A549 (cell line): ENCODE data around the gene ARL2. TPM values are rescaled to one million over a fixed set of nuclear protein-coding genes. Genes with fewer than 3 reads are reported as not detected.

Experiments
- ATAC-seq, 2 experiments: fragments of 200-7000 bp in 1 of 2; fragments of >200 bp in 1 of 2; cut with Nextera tagmentation in 1 of 2; cut with Tn5 transposase in 1 of 2; 3 replicates each; pipeline versions ENCODE4 v1.8.0 to v1.9.1; 2018 to 2020; ENCODE audit warnings: mild to moderate bottlenecking in 1 of 2, moderate library complexity in 1 of 2
- CTCF ChIA-PET: fragments of 300-600 bp; sonication (Branson Sonifier 250); formaldehyde crosslinking; extraction: SDS; loops from one replicate; lab custom pipeline; 2021; ENCODE audit warnings: antibody characterized with exemption, inconsistent platforms; lab: Yijun Ruan, JAX
- POLR2A ChIA-PET: fragments of 350-600 bp; formaldehyde crosslinking; extraction: SDS; loops from one replicate; lab custom pipeline; 2021; ENCODE audit warnings: antibody characterized with exemption, inconsistent platforms; lab: Yijun Ruan, JAX
- DNase-seq, 2 experiments: peaks; one replicate each; pipeline versions ENCODE4 v3.0.0 to v3.0.0-alpha.2; 2011 to 2016; ENCODE audit warnings: low read depth in 1 of 2, low spot score in 1 of 2
- FAIRE-seq: peaks from 2 replicates; lab custom pipeline; 2011; peaks lifted over from hg19 to GRCh38; lab: Jason Lieb, UNC
- H3K27ac ChIP-seq, 2 experiments: fragments of >200 bp; sonication (Bioruptor Twin); formaldehyde crosslinking; 3 replicates each; pipeline ENCODE4 v1.5.1; 2016 to 2017
- H3K4me1 ChIP-seq: fragments of >200 bp; sonication (Bioruptor Twin); formaldehyde crosslinking; 3 replicates; pipeline ENCODE4 v1.6.1; 2016
- H3K4me2 ChIP-seq: fragments of >200 bp; sonication (Bioruptor Twin); formaldehyde crosslinking; 3 replicates; pipeline ENCODE4 v1.6.1; 2016
- H3K4me3 ChIP-seq: fragments of >200 bp; sonication (Bioruptor Twin); formaldehyde crosslinking; 3 replicates; pipeline ENCODE4 v1.5.1; 2016
- H3K9me3 ChIP-seq: fragments of >200 bp; sonication (Bioruptor Twin); formaldehyde crosslinking; 3 replicates; pipeline ENCODE4 v1.6.1; 2016
- CHD2 ChIP-seq: fragments of 150-350 bp; IDR thresholded peaks from 2 replicates; pipeline ENCODE4 v1.6.1; 2014; ENCODE audit warnings: low read length; ENCODE audit not compliant: partially characterized antibody
- EHMT2 ChIP-seq: fragments of 200-600 bp; sonication (generic); IDR thresholded peaks from 2 replicates; pipeline ENCODE4 v1.6.1; 2016; ENCODE audit warnings: antibody characterized with exemption, low read depth, mild to moderate bottlenecking, moderate library complexity
- EP300 ChIP-seq, 2 experiments: fragments of >200 bp; sonication (Bioruptor Twin); formaldehyde crosslinking; IDR thresholded peaks; 2 replicates in 1 of 2; 3 replicates in 1 of 2; pipeline ENCODE4 v1.6.1; 2016 to 2017
- ESRRA ChIP-seq: fragments of 150-350 bp; IDR thresholded peaks from 2 replicates; pipeline ENCODE4 v1.6.1; 2014; ENCODE audit warnings: mild to moderate bottlenecking, low read length, borderline replicate concordance
- FOSB ChIP-seq: fragments of 250-450 bp; sonication (Bioruptor Pico); IDR thresholded peaks from 2 replicates; pipeline ENCODE4 v1.5.0; 2020; ENCODE audit warnings: mild to moderate bottlenecking, moderate library complexity
- FOSL2 ChIP-seq, 2 experiments: fragments of 450-650 bp in 1 of 2; fragments of >200 bp in 1 of 2; sonication (Bioruptor Twin) in 1 of 2; formaldehyde crosslinking; IDR thresholded peaks; 2 replicates each; pipeline versions ENCODE4 v1.5.0 to v1.6.1; 2016 to 2020; ENCODE audit warnings: mild to moderate bottlenecking in 1 of 2, moderate library complexity in 1 of 2
- FOXS1 ChIP-seq: fragments of 250-450 bp; sonication (Bioruptor Pico); IDR thresholded peaks from 2 replicates; pipeline ENCODE4 v1.5.0; 2020; ENCODE audit warnings: mild to moderate bottlenecking, moderate library complexity
- GATA3 ChIP-seq: IDR thresholded peaks from 2 replicates; pipeline ENCODE4 v1.6.1; 2012; ENCODE audit warnings: borderline replicate concordance
- HEYL ChIP-seq: fragments of 250-450 bp; sonication (Bioruptor Pico); IDR thresholded peaks from 2 replicates; pipeline ENCODE4 v1.8.0; 2021; ENCODE audit warnings: mild to moderate bottlenecking, moderate library complexity
- HOXA7 ChIP-seq: fragments of 250-450 bp; sonication (Bioruptor Pico); IDR thresholded peaks from 2 replicates; pipeline ENCODE4 v1.5.0; 2020; ENCODE audit warnings: mild to moderate bottlenecking, moderate library complexity
- HOXB5 ChIP-seq: fragments of 250-450 bp; sonication (Bioruptor Pico); IDR thresholded peaks from 2 replicates; pipeline ENCODE4 v1.5.0; 2020; ENCODE audit warnings: mild to moderate bottlenecking, moderate library complexity
- KDM5A ChIP-seq: fragments of 200-600 bp; sonication (generic); IDR thresholded peaks from 2 replicates; pipeline ENCODE4 v1.6.1; 2016; ENCODE audit warnings: antibody characterized with exemption, mild to moderate bottlenecking
- MAFK ChIP-seq: fragments of 450-650 bp; IDR thresholded peaks from 2 replicates; pipeline ENCODE4 v1.6.1; 2014; ENCODE audit not compliant: partially characterized antibody
- MAX ChIP-seq: IDR thresholded peaks from 2 replicates; pipeline ENCODE4 v1.6.1; 2012
- MAZ ChIP-seq: fragments of 150-350 bp; IDR thresholded peaks from 2 replicates; pipeline ENCODE4 v1.6.1; 2014; ENCODE audit warnings: antibody characterized with exemption, low read depth, low read length, borderline replicate concordance
- MYC ChIP-seq: IDR thresholded peaks from 2 replicates; pipeline ENCODE4 v1.6.1; 2012; ENCODE audit warnings: mild to moderate bottlenecking, inconsistent platforms, low read length, improper control_type of control experiment, borderline replicate concordance
- NR3C1 ChIP-seq: fragments of >200 bp; sonication (Bioruptor Twin); formaldehyde crosslinking; IDR thresholded peaks from 3 replicates; pipeline ENCODE4 v1.6.1; 2017
- PBX3 ChIP-seq: IDR thresholded peaks from 2 replicates; pipeline ENCODE4 v1.6.1; 2012
- RARB ChIP-seq: fragments of 250-450 bp; sonication (Bioruptor Pico); IDR thresholded peaks from 2 replicates; pipeline ENCODE4 v1.8.0; 2021; ENCODE audit warnings: mild to moderate bottlenecking, moderate library complexity
- RCOR1 ChIP-seq: fragments of 150-350 bp; IDR thresholded peaks from 2 replicates; pipeline ENCODE4 v1.6.1; 2014; ENCODE audit warnings: antibody characterized with exemption, low read length, low read depth
- SMC3 ChIP-seq: fragments of >200 bp; sonication (Bioruptor Twin); formaldehyde crosslinking; IDR thresholded peaks from 3 replicates; pipeline ENCODE4 v1.6.1; 2018; ENCODE audit warnings: inconsistent platforms
- SREBF2 ChIP-seq: fragments of 450-650 bp; IDR thresholded peaks from 2 replicates; pipeline ENCODE4 v1.6.1; 2014; ENCODE audit warnings: mild to moderate bottlenecking, moderate library complexity
- ZNF302 ChIP-seq: fragments of 250-450 bp; sonication (Bioruptor Pico); IDR thresholded peaks from 2 replicates; pipeline ENCODE4 v1.9.0; 2021; ENCODE audit warnings: inconsistent platforms, mild to moderate bottlenecking, moderate library complexity
- ZSCAN20 ChIP-seq: fragments of 250-450 bp; sonication (Bioruptor Pico); IDR thresholded peaks from 2 replicates; pipeline ENCODE4 v1.8.0; 2022; ENCODE audit warnings: mild to moderate bottlenecking, moderate library complexity
- WGBS: methylation state at CpG from one replicate; pipeline ENCODE4 v1.1.6; 2017; ENCODE audit errors: missing lambda C conversion rate; 5-methylcytosine and 5-hydroxymethylcytosine counted together
- polyA plus RNA-seq, 4 experiments: library from polyadenylated mRNA; depleted of rRNA in 3 of 4; stranded (reverse); fragments of >200 nt; fragmentation: RNase III in 1 of 4; extraction: RNeasy Plus Mini Kit Qiagen cat#74134 plus additional on column Dnase treatment in 1 of 4; gene quantifications; 2 replicates in 3 of 4; 3 replicates in 1 of 4; pipeline ENCODE4 v1.2.3, GENCODE V29; 2011 to 2017

ARL2 gene
- polyA plus RNA-seq, 2 of the 4 experiments (the other 2 are of a cell fraction): 129 to 160 TPM

GRCh38 chr11:64969209-64969608 lies 44.8 kb upstream of the ARL2 start:
- FAIRE-seq (no peak), DNase-seq (peak in 1 of 2 experiments; percentile 21), ATAC-seq (peak in 1 of 2 experiments; percentile 34; a peak in 2 of 6 replicates)
- Histone ChIP-seq H3K9me3 (no peaks in the 10 kb centered on the region), H3K27ac (no peak overlapping the region), H3K4me2 (no peak overlapping the region), H3K4me3 (no peak overlapping the region), H3K4me1 (peaks cover 9% of the 10 kb centered on the region)
- ChIA-PET POLR2A (interaction anchor here (0.7 kb wide), 1 partner anchor 17 kb away, joined by 6 read pairs; no protein-coding TSS in a partner anchor), CTCF (interaction anchor here (1.3 kb wide), 1 partner anchor 44 kb away, joined by 3 read pairs; no protein-coding TSS in a partner anchor)
- WGBS: 46% methylated on average over 5 of the region's 5 CpGs
- no peak for TF ChIP-seq PBX3
- TF ChIP-seq RARB: no peak
- no peak for TF ChIP-seq KDM5A
- no peak for TF ChIP-seq MAZ
- TF ChIP-seq MYC: no peak
- TF ChIP-seq MAX: no peak
- TF ChIP-seq CHD2: no peak

- Histone ChIP-seq H3K9me3 (no peaks in the 10 kb centered on the region), H3K27ac (no peak overlapping the region), H3K4me3 (no peak overlapping the region), H3K4me1 (peaks cover 9% of the 10 kb centered on the region), H3K4me2 (peak overlapping the region; percentile 32; the same call in 1 of the 3 replicates)
- TF ChIP-seq SMC3 (no peak), MAX (no peak), EHMT2 (no peak), NR3C1 (no peak), FOSL2 (IDR thresholded peaks at IDR 0.05) (no peak), FOSL2 (CRISPR knock-in tag; IDR thresholded peaks at IDR 0.05) (no peak), ZNF302 (CRISPR knock-in tag) (no peak), GATA3 (no peak), ZSCAN20 (no peak), RCOR1 (no peak), SREBF2 (no peak), FOSB (CRISPR knock-in tag) (no peak), HEYL (CRISPR knock-in tag) (no peak), HOXB5 (no peak), ESRRA (no peak), PBX3 (no peak), FOXS1 (no peak), HOXA7 (no peak), EP300 (IDR thresholded peaks at IDR 0.05) (no peak), MAZ (no peak), MAFK (no peak)
- peak in 1 of 2 experiments; percentile 53 for DNase-seq
- WGBS: 71% methylated on average over 8 of the region's 8 CpGs
- no peak for ATAC-seq
- POLR2A ChIA-PET: no interaction called here
- CTCF ChIA-PET: no interaction called here
- FAIRE-seq: no peak
Observed at GRCh38 chr11:64970731-64971151, 43.2 kb upstream of the ARL2 start.
